WTC11 (cell line): ENCODE measurements around the gene ASPHD1.

Experiments
- CTCF ChIP-seq: fragments of 200-600 bp; IDR thresholded peaks from 2 replicates; pipeline ENCODE4 v1.8.0; 2022; ENCODE audit warnings: antibody characterized with exemption
- TCF7 ChIP-seq: sonication (generic); formaldehyde crosslinking; IDR thresholded peaks from 2 replicates; pipeline ENCODE4 v1.8.0; 2022; ENCODE audit warnings: mild to moderate bottlenecking, low read depth, missing genetic modification reagents, moderate library complexity

- TF ChIP-seq CTCF = no peak
- TF ChIP-seq TCF7 (CRISPR knock-in tag) = no peak
Observed at GRCh38 chr16:29897333-29897732, 3.0 kb upstream of the ASPHD1 start.
